Panc1 (cell line): ENCODE data around the gene ANKRD29. TPM values are rescaled to one million over a fixed set of nuclear protein-coding genes. Genes with fewer than 3 reads are reported as not detected.

Experiments used
- ATAC-seq: fragments of 200-7000 bp; cut with Tn5 transposase; 2 replicates; pipeline ENCODE4 v1.9.1; 2020; ENCODE audit warnings: mild to moderate bottlenecking, moderate library complexity
- BruUV-seq: library from RNA; stranded (reverse); fragments of 400-500 nt; replicated peaks from 2 replicates; lab custom pipeline; 2021; lab: Mats Ljungman, UMichigan
- CTCF ChIA-PET: fragments of 300-600 bp; sonication (Branson Sonifier 250); formaldehyde crosslinking; loops from one replicate; lab custom pipeline; 2022; ENCODE audit warnings: antibody characterized with exemption; lab: Charles Lee
- POLR2A ChIA-PET: fragments of 300-600 bp; sonication (Branson Sonifier 250); formaldehyde crosslinking; loops from one replicate; lab custom pipeline; 2022; ENCODE audit warnings: antibody characterized with exemption; lab: Charles Lee
- DNase-seq: peaks from one replicate; pipeline ENCODE4 v3.0.0-alpha.2; 2010; ENCODE audit warnings: low read depth, low spot score
- H3K27ac ChIP-seq: 2 replicates; pipeline ENCODE4 v1.5.1; 2011; ENCODE audit warnings: mild to moderate bottlenecking, low read length, inconsistent platforms
- H3K27me3 ChIP-seq: fragments of 200-500 bp; sonication (Bioruptor generic); 2 replicates; pipeline ENCODE4 v1.6.0; 2014; ENCODE audit warnings: low read length, inconsistent platforms; ENCODE audit not compliant: control insufficient read depth, insufficient read depth
- H3K36me3 ChIP-seq: fragments of 200-500 bp; sonication (Bioruptor generic); 2 replicates; pipeline ENCODE4 v1.5.1; 2014; ENCODE audit warnings: inconsistent platforms, mild to moderate bottlenecking, low read length, moderate library complexity; ENCODE audit not compliant: control insufficient read depth, insufficient read depth
- H3K4me1 ChIP-seq: 2 replicates; pipeline ENCODE4 v1.5.1; 2011; ENCODE audit warnings: inconsistent platforms, mild to moderate bottlenecking, low read length, moderate library complexity; ENCODE audit not compliant: control insufficient read depth, insufficient read depth
- H3K4me3 ChIP-seq, 2 experiments: 2 replicates each; pipeline ENCODE4 v1.5.1; 2011 to 2012; ENCODE audit warnings: low read depth in 2 of 2, low read length in 2 of 2, mild to moderate bottlenecking in 2 of 2, inconsistent platforms in 1 of 2, moderate library complexity in 1 of 2
- H3K9me3 ChIP-seq: fragments of 200-500 bp; sonication (Bioruptor generic); 2 replicates; pipeline ENCODE4 v1.5.1; 2014; ENCODE audit warnings: low read depth, mild to moderate bottlenecking, inconsistent platforms, low read length, moderate library complexity; ENCODE audit not compliant: control insufficient read depth, insufficient read depth
- CTCF ChIP-seq: fragments of 450-650 bp; IDR thresholded peaks from 2 replicates; pipeline ENCODE4 v1.5.1; 2017; ENCODE audit warnings: mild to moderate bottlenecking
- POLR2AphosphoS5 ChIP-seq: IDR thresholded peaks from 2 replicates; pipeline ENCODE4 v1.6.1; 2012; ENCODE audit warnings: mild to moderate bottlenecking, low read depth, low read length, moderate library complexity
- REST ChIP-seq, 2 experiments: IDR thresholded peaks; 2 replicates each; pipeline ENCODE4 v1.6.1; 2011 to 2012; ENCODE audit warnings: low read depth in 2 of 2, control low read depth in 1 of 2, low read length in 1 of 2, mild to moderate bottlenecking in 1 of 2, moderate library complexity in 1 of 2; ENCODE audit not compliant: insufficient read depth in 1 of 2
- SIN3A ChIP-seq: IDR thresholded peaks from 2 replicates; pipeline ENCODE4 v1.6.1; 2012; ENCODE audit warnings: low read depth, mild to moderate bottlenecking, low read length, moderate library complexity, borderline replicate concordance; ENCODE audit not compliant: insufficient read depth
- TCF7L2 ChIP-seq: IDR thresholded peaks from 2 replicates; pipeline ENCODE4 v1.6.1; 2011; ENCODE audit warnings: mild to moderate bottlenecking, low read depth, low read length, inconsistent platforms
- in situ Hi-C: cut with HindIII; loops from 2 replicates; pipeline ENCODE4 v1.10.0; 2016; ENCODE audit warnings: low sequenced_read_pairs, low pct_unique_long_range_greater_than_20kb
- intact Hi-C: fragments of 100-400 bp; cut with micrococcal nuclease; formaldehyde crosslinking; loops from one replicate; pipeline ENCODE4 v1.10.0; 2022; ENCODE audit not compliant: unreplicated experiment
- total RNA-seq: library from RNA; stranded (reverse); gene quantifications from one replicate; pipeline ENCODE4 v1.2.1, GENCODE V29; 2021; ENCODE audit not compliant: unreplicated experiment

The ANKRD29 gene
- total RNA-seq, 1 experiment from 2014 or later, result 0.67 TPM

- Histone ChIP-seq H3K27me3 (no peaks in the 10 kb centered on the region), H3K36me3 (peaks cover 21% of the 10 kb centered on the region), H3K4me1 (no peaks in the 10 kb centered on the region), H3K27ac (no peak overlapping the region), H3K4me3 (no peak overlapping the region), H3K9me3 (no peaks in the 10 kb centered on the region)
- no peak for TF ChIP-seq REST (IDR thresholded peaks at IDR 0.05; ENCODE audit: insufficient read depth in 1 of 2, low read depth in 2 of 2, low read length in 1 of 2)
- no peak for TF ChIP-seq SIN3A
- no peak for TF ChIP-seq TCF7L2
- intact Hi-C loops, result no loop called here
- no peak for ATAC-seq
- ChIA-PET CTCF (no interaction called here), POLR2A (no interaction called here)
- in situ Hi-C loops, result no loop called here
- DNase-seq, result no peak
- BruUV-seq, result no TSS peak
These were observed 96.7 kb downstream of the ANKRD29 start for GRCh38 chr18:23565916-23566547.

- no TSS peak for BruUV-seq
- Histone ChIP-seq H3K4me1 (no peaks in the 10 kb centered on the region), H3K9me3 (no peaks in the 10 kb centered on the region), H3K27ac (no peak overlapping the region), H3K36me3 (peaks cover 13% of the 10 kb centered on the region), H3K27me3 (no peaks in the 10 kb centered on the region), H3K4me3 (no peak overlapping the region)
- in situ Hi-C loops (no loop called here), intact Hi-C loops (no loop called here)
- POLR2A ChIA-PET, result no interaction called here
- CTCF ChIA-PET, result interaction anchor here (0.7 kb wide), 1 partner anchor 11 kb away, joined by 8 read pairs; no protein-coding TSS in a partner anchor
- ATAC-seq, result no peak
- TF ChIP-seq SIN3A (no peak), CTCF (no peak), TCF7L2 (no peak), REST (IDR thresholded peaks at IDR 0.05; ENCODE audit: insufficient read depth in 1 of 2, low read depth in 2 of 2, low read length in 1 of 2) (no peak), POLR2AphosphoS5 (no peak)
- DNase-seq, result no peak
These were observed 99.2 kb downstream of the ANKRD29 start for GRCh38 chr18:23563377-23564043.
